Measurements from ENCODE around the gene MATN4. TPM values are rescaled to one million over a fixed set of nuclear protein-coding genes. Genes with fewer than 3 reads are reported as not detected.

MATN4 gene
- total and polyA plus RNA-seq, 2 of the 4 experiments (the other 2 are of a cell fraction), result 0.12 TPM; not detected in 1

- intact Hi-C loops (cut with micrococcal nuclease), result no loop called here
- no peaks in the 10 kb centered on the region for H3K9me3 ChIP-seq (ENCODE audit: control insufficient read depth, insufficient read depth, low read length)
- in situ Hi-C loops (cut with MboI; ENCODE audit: low sequenced_read_pairs), result no loop called here
- no peak overlapping the region for H2BK5ac ChIP-seq (ENCODE audit: low read depth, low read length, poor library complexity, severe bottlenecking)
- CTCF ChIA-PET, result no interaction called here
- no peak overlapping the region for H3K14ac ChIP-seq (replicated peaks; ENCODE audit: low read depth, low read length)
- TF ChIP-seq RFX5 (IDR thresholded peaks at IDR 0.05; ENCODE audit: low read depth, low read length) (no peak), POLR2A (IDR thresholded peaks at IDR 0.05; ENCODE audit: low read depth, low read length) (no peak), RAD21 (IDR thresholded peaks at IDR 0.05; ENCODE audit: low read length) (no peak), RCOR1 (IDR thresholded peaks at IDR 0.05; ENCODE audit: insufficient replicate concordance, low read length) (no peak), BHLHE40 (IDR thresholded peaks at IDR 0.05; ENCODE audit: low read depth, low read length) (no peak), NFE2L2 (IDR thresholded peaks at IDR 0.05; ENCODE audit: low read depth, low read length) (no peak), SMC3 (IDR thresholded peaks at IDR 0.05; ENCODE audit: low read depth, low read length) (no peak), USF2 (IDR thresholded peaks at IDR 0.05; ENCODE audit: low read depth, low read length) (no peak), FOS (IDR thresholded peaks at IDR 0.05; ENCODE audit: low read depth, low read length) (no peak), CEBPB (IDR thresholded peaks at IDR 0.05; ENCODE audit: low read depth, low read length) (no peak), MAZ (IDR thresholded peaks at IDR 0.05; ENCODE audit: borderline replicate concordance, low read depth, low read length) (no peak), MXI1 (IDR thresholded peaks at IDR 0.05; ENCODE audit: borderline replicate concordance, low read depth, low read length) (no peak), ELK1 (IDR thresholded peaks at IDR 0.05; ENCODE audit: borderline replicate concordance, low read depth, low read length) (no peak), CHD1 (IDR thresholded peaks at IDR 0.05; ENCODE audit: low read depth, low read length) (no peak), MAFK (IDR thresholded peaks at IDR 0.05; ENCODE audit: low read depth, low read length) (no peak)
- TF ChIP-seq, protein P1, sequence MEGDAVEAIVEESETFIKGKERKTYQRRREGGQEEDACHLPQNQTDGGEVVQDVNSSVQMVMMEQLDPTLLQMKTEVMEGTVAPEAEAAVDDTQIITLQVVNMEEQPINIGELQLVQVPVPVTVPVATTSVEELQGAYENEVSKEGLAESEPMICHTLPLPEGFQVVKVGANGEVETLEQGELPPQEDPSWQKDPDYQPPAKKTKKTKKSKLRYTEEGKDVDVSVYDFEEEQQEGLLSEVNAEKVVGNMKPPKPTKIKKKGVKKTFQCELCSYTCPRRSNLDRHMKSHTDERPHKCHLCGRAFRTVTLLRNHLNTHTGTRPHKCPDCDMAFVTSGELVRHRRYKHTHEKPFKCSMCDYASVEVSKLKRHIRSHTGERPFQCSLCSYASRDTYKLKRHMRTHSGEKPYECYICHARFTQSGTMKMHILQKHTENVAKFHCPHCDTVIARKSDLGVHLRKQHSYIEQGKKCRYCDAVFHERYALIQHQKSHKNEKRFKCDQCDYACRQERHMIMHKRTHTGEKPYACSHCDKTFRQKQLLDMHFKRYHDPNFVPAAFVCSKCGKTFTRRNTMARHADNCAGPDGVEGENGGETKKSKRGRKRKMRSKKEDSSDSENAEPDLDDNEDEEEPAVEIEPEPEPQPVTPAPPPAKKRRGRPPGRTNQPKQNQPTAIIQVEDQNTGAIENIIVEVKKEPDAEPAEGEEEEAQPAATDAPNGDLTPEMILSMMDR (conservative IDR thresholded peaks at IDR 0.05; ENCODE audit: low read depth, low read length), result no peak
- H3K9me1 ChIP-seq (ENCODE audit: insufficient read depth, low read length), result no peaks in the 10 kb centered on the region
- DNase-seq (no peak), ATAC-seq (ENCODE audit: low read depth) (no peak)
- no peak overlapping the region for H3K18ac ChIP-seq (ENCODE audit: low read depth, low read length)
- H2AFZ ChIP-seq (replicated peaks; ENCODE audit: low read length, poor library complexity), result no peak overlapping the region
- WGBS, 2 experiments (ENCODE audit: extremely low coverage in 2 of 2, insufficient read length in 1 of 2), result 38% methylated on average over 3 of the region's 3 CpGs; no CpG with 5 or more reads in 1 of the 2 experiments
- no peak overlapping the region for H2AK5ac ChIP-seq (ENCODE audit: low read depth, low read length)
- no peaks in the 10 kb centered on the region for H3K36me3 ChIP-seq (ENCODE audit: control insufficient read depth, insufficient read depth, low read length)
- H3K27me3 ChIP-seq (ENCODE audit: control insufficient read depth, insufficient read depth, low read length), result peaks cover 48% of the 10 kb centered on the region
- no peak overlapping the region for H3K27ac ChIP-seq (ENCODE audit: insufficient read depth, low read length)
- H3K79me1 ChIP-seq (ENCODE audit: low read depth in 1 of 2, low read length in 2 of 2), result no peaks in the 10 kb centered on the region
- POLR2A ChIA-PET (ENCODE audit: unreplicated experiment), result no interaction called here
- H4K91ac ChIP-seq (ENCODE audit: insufficient read depth, low read depth, low read length), result no peak overlapping the region
- H4K8ac ChIP-seq (ENCODE audit: low read depth in 2 of 2, low read length in 2 of 2), result no peak overlapping the region
- no peak overlapping the region for H2BK120ac ChIP-seq (ENCODE audit: low read depth, low read length)
- H4K5ac ChIP-seq (ENCODE audit: low read depth, low read length), result no peak overlapping the region
- no peak overlapping the region for H3K4me2 ChIP-seq (ENCODE audit: low read depth, low read length)
- no peak overlapping the region for H3K9ac ChIP-seq (ENCODE audit: low read depth, low read length)
- no peak overlapping the region for H3K4ac ChIP-seq (ENCODE audit: low read depth, low read length)
- no peak overlapping the region for H2BK20ac ChIP-seq (ENCODE audit: low read depth, low read length)
- H3K23ac ChIP-seq (ENCODE audit: low read depth, low read length), result no peak overlapping the region
- no peak overlapping the region for H3K56ac ChIP-seq (ENCODE audit: extremely low read depth, insufficient read depth, low read length)
- no peak overlapping the region for H2BK15ac ChIP-seq (ENCODE audit: low read depth, low read length)
- peaks cover 2% of the 10 kb centered on the region; the same call in 1 of the 2 replicates for H3K4me1 ChIP-seq (ENCODE audit: control insufficient read depth, insufficient read depth, low read length)
- dilution Hi-C loops (cut with HindIII; ENCODE audit: low sequenced_read_pairs, unreplicated experiment), result no loop called here
- H3K4me3 ChIP-seq (ENCODE audit: insufficient read depth, low read depth, low read length), result no peak overlapping the region
- BruUV-seq (replicated peaks), result no TSS peak
- H2AK9ac ChIP-seq (replicated peaks; ENCODE audit: low read depth, low read length, poor library complexity), result no peak overlapping the region
- H4K20me1 ChIP-seq (ENCODE audit: insufficient read depth, low read length), result no peaks in the 10 kb centered on the region
Observed at GRCh38 chr20:45309075-45309474, 976 bp upstream of the MATN4 start.

Data from IMR-90 (cell line).